Right cardiac atrium (tissue), 5 donors: Measurements from ENCODE around the gene HS3ST2. TPM values are rescaled to one million over a fixed set of nuclear protein-coding genes. Genes with fewer than 3 reads are reported as not detected.
"Not testable (repeated sequence)": the region's sequence is repeated elsewhere in the genome, so short reads cannot be mapped to it uniquely, and the experiment has no call there.

ENCODE experiments used
- ATAC-seq, 2 donors: fragments of 200-7000 bp; cut with Tn5 transposase; one replicate each; pipeline versions ENCODE4 v1.8.0 to v1.9.1; 2020; ENCODE audit warnings: moderate library complexity in 2 of 2, mild to moderate bottlenecking in 1 of 2
- DNase-seq, 3 donors: peaks; one replicate each; pipeline ENCODE4 v3.0.0-alpha.2; 2020
- H3K27ac ChIP-seq: one replicate; pipeline ENCODE4 v1.5.1; 2013; ENCODE audit warnings: mild to moderate bottlenecking, low read length, control low read depth, moderate library complexity
- H3K27me3 ChIP-seq: one replicate; pipeline ENCODE4 v1.6.1; 2013; ENCODE audit not compliant: control insufficient read depth, insufficient read depth
- H3K4me1 ChIP-seq: one replicate; pipeline ENCODE4 v1.6.1; 2013; ENCODE audit warnings: low read length; ENCODE audit not compliant: control insufficient read depth, insufficient read depth
- H3K4me3 ChIP-seq: one replicate; pipeline ENCODE4 v1.5.1; 2013; ENCODE audit warnings: low read length, control low read depth
- H3K9me3 ChIP-seq: one replicate; pipeline ENCODE4 v1.6.1; 2013; ENCODE audit warnings: low read length; ENCODE audit not compliant: control insufficient read depth
- WGBS: extraction: QIAGEN DNeasy Blood & Tissue Kit; methylation state at CpG from one replicate; pipeline ENCODE4 v1.1.7; 2013; 5-methylcytosine and 5-hydroxymethylcytosine counted together
- intact Hi-C, 4 donors: fragments of 100-400 bp; cut with DNase I; formaldehyde crosslinking; loops; one replicate each; pipeline versions ENCODE4 v1.11.0 to v1.14.0; 2022 to 2023
- polyA plus RNA-seq: library from polyadenylated mRNA; stranded (reverse); fragments of 200-250 nt; gene quantifications from one replicate; pipeline ENCODE4 v1.2.3, GENCODE V29; 2013
- total RNA-seq, 4 donors: library from RNA; stranded (reverse); fragmentation: NEBNext Ultra II Directional; extraction: Animal tissue kit (Norgen Biotek cat#: 25700); gene quantifications; one replicate each; pipeline ENCODE4 v1.2.1, GENCODE V29; 2021
- donor health status: healthy with polysubstance abuse.
- donor health status: DM: no; HTN: yes; CAD: no.
- donor health status: DM: no; HTN: no; CAD: no.
- donor health status: DM: no; HTN: yes; CAD: no; lungs with severe emphysema.
- donor health status: DM: yes; HTN: yes; CAD: no.

The HS3ST2 gene
- total and polyA plus RNA-seq, 5 donors: 0.24 to 2.5 (median 0.82) TPM

- H3K9me3 ChIP-seq: no peaks in the 10 kb centered on the region
- H3K4me1 ChIP-seq: peaks cover 3% of the 10 kb centered on the region
- intact Hi-C loops: no loop called here
- WGBS: under 1% methylated on average over 59 of the region's 59 CpGs
- H3K27ac ChIP-seq: no peak overlapping the region
- H3K4me3 ChIP-seq: peak overlapping the region; percentile 15
- ATAC-seq (peak; percentile 68 to 85), DNase-seq (peak; percentile 63 to 78 (median 76))
- H3K27me3 ChIP-seq: no peaks in the 10 kb centered on the region
These were observed 577 bp upstream of the HS3ST2 start for GRCh38 chr16:22813223-22813947.

GRCh38 chr16:22814711-22815105 is 746 bp downstream of the HS3ST2 start:
- Histone ChIP-seq H3K27me3 (no peaks in the 10 kb centered on the region), H3K9me3 (no peaks in the 10 kb centered on the region), H3K4me3 (peak overlapping the region; percentile 15), H3K27ac (no peak overlapping the region), H3K4me1 (peaks cover 3% of the 10 kb centered on the region)
- intact Hi-C loops: no loop called here
- peak; percentile 17 to 52 for ATAC-seq
- WGBS: 4% methylated on average over 41 of the region's 41 CpGs
- DNase-seq: peak; percentile 26 to 55 (median 52)

GRCh38 chr16:22815863-22816262 is 1.9 kb downstream of the HS3ST2 start:
- no peaks in the 10 kb centered on the region for H3K9me3 ChIP-seq
- ATAC-seq: no peak
- H3K4me1 ChIP-seq: peaks cover 3% of the 10 kb centered on the region
- no peak overlapping the region for H3K4me3 ChIP-seq
- no peak for DNase-seq
- no peak overlapping the region for H3K27ac ChIP-seq
- 55% methylated on average over 5 of the region's 5 CpGs for WGBS
- no peaks in the 10 kb centered on the region for H3K27me3 ChIP-seq
- intact Hi-C loops: no loop called here

GRCh38 chr16:22816475-22816874 is 2.5 kb downstream of the HS3ST2 start:
- WGBS: 76% methylated on average over 6 of the region's 6 CpGs
- DNase-seq: no peak
- Histone ChIP-seq H3K27ac (no peak overlapping the region), H3K27me3 (no peaks in the 10 kb centered on the region), H3K9me3 (no peaks in the 10 kb centered on the region), H3K4me1 (peaks cover 3% of the 10 kb centered on the region), H3K4me3 (no peak overlapping the region)
- no peak for ATAC-seq
- intact Hi-C loops: no loop called here

- H3K4me3 ChIP-seq, H3K9me3 ChIP-seq, H3K27ac ChIP-seq, H3K4me1 ChIP-seq, ATAC-seq, H3K27me3 ChIP-seq, intact Hi-C loops, DNase-seq: not testable (repeated sequence)
These were observed 4.8 kb downstream of the HS3ST2 start for GRCh38 chr16:22818736-22819135.

- 70% methylated on average over 3 of the region's 3 CpGs for WGBS
- H3K4me3 ChIP-seq: no peak overlapping the region
- no peak overlapping the region for H3K27ac ChIP-seq
- DNase-seq (no peak), ATAC-seq (no peak)
- H3K4me1 ChIP-seq: no peaks in the 10 kb centered on the region
- H3K27me3 ChIP-seq: no peaks in the 10 kb centered on the region
- intact Hi-C loops: no loop called here
- no peaks in the 10 kb centered on the region for H3K9me3 ChIP-seq
These were observed 24.7 kb downstream of the HS3ST2 start for GRCh38 chr16:22838681-22839080.

GRCh38 chr16:22842031-22842430 is 28.1 kb downstream of the HS3ST2 start:
- DNase-seq, H3K9me3 ChIP-seq, intact Hi-C loops, H3K4me3 ChIP-seq, H3K27me3 ChIP-seq, H3K27ac ChIP-seq, ATAC-seq, H3K4me1 ChIP-seq: not testable (repeated sequence)
- WGBS: 77% methylated on average over 4 of the region's 4 CpGs

- H3K4me1 ChIP-seq: no peaks in the 10 kb centered on the region
- no peaks in the 10 kb centered on the region for H3K9me3 ChIP-seq
- WGBS: 55% methylated on average over 3 of the region's 3 CpGs
- no peak for DNase-seq
- H3K27me3 ChIP-seq: no peaks in the 10 kb centered on the region
- no peak for ATAC-seq
- intact Hi-C loops: no loop called here
- no peak overlapping the region for H3K4me3 ChIP-seq
- no peak overlapping the region for H3K27ac ChIP-seq
These were observed 29.2 kb downstream of the HS3ST2 start for GRCh38 chr16:22843122-22843521.

GRCh38 chr16:22843856-22844255 is 29.9 kb downstream of the HS3ST2 start:
- Histone ChIP-seq H3K9me3 (no peaks in the 10 kb centered on the region), H3K4me1 (no peaks in the 10 kb centered on the region), H3K27ac (no peak overlapping the region), H3K4me3 (no peak overlapping the region), H3K27me3 (no peaks in the 10 kb centered on the region)
- intact Hi-C loops: no loop called here
- WGBS: 56% methylated on average over 2 of the region's 2 CpGs
- no peak for DNase-seq
- no peak for ATAC-seq

GRCh38 chr16:22844416-22844815 is 30.5 kb downstream of the HS3ST2 start:
- WGBS: 71% methylated on average over 3 of the region's 3 CpGs
- H3K4me1 ChIP-seq: no peaks in the 10 kb centered on the region
- no peak overlapping the region for H3K4me3 ChIP-seq
- ATAC-seq (no peak), DNase-seq (no peak)
- no peaks in the 10 kb centered on the region for H3K9me3 ChIP-seq
- H3K27me3 ChIP-seq: no peaks in the 10 kb centered on the region
- intact Hi-C loops: no loop called here
- H3K27ac ChIP-seq: no peak overlapping the region

- no peaks in the 10 kb centered on the region for H3K9me3 ChIP-seq
- 71% methylated on average over 3 of the region's 3 CpGs for WGBS
- ATAC-seq (no peak), DNase-seq (no peak)
- no peaks in the 10 kb centered on the region for H3K4me1 ChIP-seq
- intact Hi-C loops: no loop called here
- no peaks in the 10 kb centered on the region for H3K27me3 ChIP-seq
- no peak overlapping the region for H3K4me3 ChIP-seq
- no peak overlapping the region for H3K27ac ChIP-seq
These were observed 33.1 kb downstream of the HS3ST2 start for GRCh38 chr16:22847100-22847499.

GRCh38 chr16:22847690-22848089 is 33.7 kb downstream of the HS3ST2 start:
- intact Hi-C loops: no loop called here
- ATAC-seq: no peak
- Histone ChIP-seq H3K4me3 (no peak overlapping the region), H3K9me3 (no peaks in the 10 kb centered on the region), H3K27ac (no peak overlapping the region), H3K4me1 (no peaks in the 10 kb centered on the region), H3K27me3 (no peaks in the 10 kb centered on the region)
- DNase-seq: no peak
- 92% methylated on average over 2 of the region's 2 CpGs for WGBS
